ES-I3 (cell line): ENCODE results near the gene ATP1A3.
"Not testable (repeated sequence)": the region's sequence is repeated elsewhere in the genome, so short reads cannot be mapped to it uniquely, and the experiment has no call there.

ENCODE experiments used
- H3K36me3 ChIP-seq: 2 replicates; pipeline ENCODE4 v1.6.1; 2013; ENCODE audit warnings: mild to moderate bottlenecking, low read length, control low read depth, moderate library complexity; ENCODE audit not compliant: insufficient read depth
- H3K4me1 ChIP-seq: 2 replicates; pipeline ENCODE4 v1.6.1; 2013; ENCODE audit warnings: mild to moderate bottlenecking, control low read depth, low read length; ENCODE audit not compliant: insufficient read depth
- H3K9ac ChIP-seq: 2 replicates; pipeline ENCODE4 v1.6.1; 2013; ENCODE audit warnings: low read depth, mild to moderate bottlenecking, low read length, moderate library complexity
- H3K9me3 ChIP-seq: 2 replicates; pipeline ENCODE4 v1.6.1; 2013; ENCODE audit warnings: mild to moderate bottlenecking, low read length, moderate library complexity; ENCODE audit not compliant: control insufficient read depth, insufficient read depth

Gene ATP1A3

DNA sequence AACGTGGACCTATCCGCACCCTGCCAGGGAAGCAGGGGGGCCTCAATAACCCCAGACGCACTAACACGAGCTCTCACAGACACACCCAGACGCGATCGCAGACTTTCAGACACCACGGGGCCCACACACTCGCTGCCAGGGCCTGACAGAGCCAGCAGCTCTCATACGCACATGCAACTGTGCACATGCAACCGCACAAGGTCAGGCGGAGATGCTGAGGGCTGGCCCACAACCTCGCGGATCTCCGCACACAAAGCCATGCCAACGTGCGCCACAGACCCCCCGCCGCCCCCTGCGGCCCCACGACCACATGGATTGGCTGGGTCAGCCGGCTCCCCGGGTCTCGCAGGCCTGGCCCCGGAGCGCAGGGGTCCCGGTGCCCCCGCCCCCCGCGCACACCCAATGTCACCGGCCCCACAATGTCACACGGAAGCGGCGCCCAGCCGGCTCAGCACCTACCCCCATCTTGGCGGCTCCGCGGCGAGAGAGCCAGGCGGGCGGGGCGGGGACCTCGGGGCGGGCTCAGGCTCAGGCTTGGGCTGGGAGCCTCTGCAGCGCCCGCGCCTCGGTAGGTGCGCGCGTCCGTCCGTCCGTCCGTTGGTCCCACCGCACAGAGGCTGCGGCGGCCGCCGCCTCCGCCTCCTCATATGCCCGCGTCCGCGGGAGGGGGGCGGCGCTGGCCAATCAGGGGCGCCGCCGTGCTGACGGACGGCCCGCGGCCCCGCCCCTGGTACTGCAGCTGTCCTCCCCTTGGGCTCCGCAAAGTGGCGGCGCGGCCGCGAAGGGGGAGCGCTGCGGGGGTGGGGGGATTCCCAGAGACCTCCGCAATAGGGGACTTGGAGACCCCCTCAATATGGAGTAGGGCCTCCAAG lies at the start of gene ATP1A3:
Gene ATP1A3, minus strand, starts transcription at position 619 of the 872 bp plus-strand sequence. Its CDS starts 154 bp downstream, at position 465.
- H3K9ac ChIP-seq, result peak within 1 kb of the TSS; percentile 68
- no peaks in the 10 kb centered on the region for H3K36me3 ChIP-seq
- peaks cover 3% of the 10 kb centered on the region; the same call in 1 of the 2 replicates for H3K4me1 ChIP-seq
- no peaks in the 10 kb centered on the region for H3K9me3 ChIP-seq

DNA sequence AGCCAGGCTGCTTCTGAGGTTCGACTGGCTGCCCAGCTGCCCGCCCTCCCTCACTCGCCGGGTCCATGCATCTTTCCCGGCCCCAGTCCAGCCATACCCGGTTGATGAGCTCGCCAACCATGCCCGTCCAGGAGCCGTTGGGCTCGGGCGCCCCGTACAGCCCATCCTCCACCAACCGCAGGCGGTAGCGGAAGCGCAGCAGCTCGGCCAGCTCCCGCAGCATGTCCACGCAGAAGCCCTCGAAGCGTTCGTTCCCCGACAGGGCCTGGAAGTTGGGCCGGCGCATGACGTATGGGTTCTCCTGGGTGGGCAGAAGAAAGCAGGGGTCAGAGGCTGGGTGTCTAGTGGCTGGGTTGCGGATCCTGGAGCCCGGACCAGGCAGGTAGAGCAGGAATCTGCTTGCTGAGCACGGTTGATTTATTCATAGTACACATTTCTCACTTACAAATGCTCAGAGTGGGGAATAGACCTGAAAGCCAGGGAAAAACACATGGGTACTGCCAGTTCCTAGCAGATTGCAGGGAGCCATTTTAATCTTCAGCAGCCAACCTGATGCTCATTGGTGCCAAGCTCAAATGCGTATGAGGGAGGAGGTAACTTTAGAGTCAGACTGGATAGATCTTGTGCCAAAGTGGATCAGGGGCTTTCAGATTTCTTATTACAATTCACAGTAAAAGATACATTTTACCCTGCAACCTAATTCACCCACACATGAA lies 48.6 kb upstream of the ATP1A3 start:
- peaks cover 4% of the 10 kb centered on the region for H3K36me3 ChIP-seq
- H3K9me3 ChIP-seq, result no peaks in the 10 kb centered on the region
- H3K9ac ChIP-seq, result no peak overlapping the region
- no peaks in the 10 kb centered on the region for H3K4me1 ChIP-seq

DNA sequence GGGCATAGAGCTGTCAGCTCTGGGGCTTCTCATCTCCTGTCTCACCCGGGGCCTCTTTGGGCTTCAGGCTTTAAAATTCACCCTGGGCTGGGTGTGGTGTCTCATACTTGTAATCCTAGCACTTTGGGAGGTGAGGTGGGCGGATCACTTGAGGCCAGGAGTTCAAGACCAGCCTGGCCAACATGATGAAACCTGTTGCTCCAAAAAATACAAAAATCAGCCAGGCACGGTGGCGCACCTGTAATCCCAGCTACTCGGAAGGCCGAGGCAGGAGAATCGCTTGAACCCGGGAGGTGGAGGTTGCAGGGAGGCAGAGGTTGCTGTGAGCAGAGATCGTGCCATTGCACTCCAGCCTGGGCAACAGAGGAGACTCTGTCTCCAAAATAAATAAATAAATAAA lies 46.5 kb upstream of the ATP1A3 start:
- H3K9ac ChIP-seq, H3K9me3 ChIP-seq, H3K36me3 ChIP-seq, H3K4me1 ChIP-seq: not testable (repeated sequence)

DNA sequence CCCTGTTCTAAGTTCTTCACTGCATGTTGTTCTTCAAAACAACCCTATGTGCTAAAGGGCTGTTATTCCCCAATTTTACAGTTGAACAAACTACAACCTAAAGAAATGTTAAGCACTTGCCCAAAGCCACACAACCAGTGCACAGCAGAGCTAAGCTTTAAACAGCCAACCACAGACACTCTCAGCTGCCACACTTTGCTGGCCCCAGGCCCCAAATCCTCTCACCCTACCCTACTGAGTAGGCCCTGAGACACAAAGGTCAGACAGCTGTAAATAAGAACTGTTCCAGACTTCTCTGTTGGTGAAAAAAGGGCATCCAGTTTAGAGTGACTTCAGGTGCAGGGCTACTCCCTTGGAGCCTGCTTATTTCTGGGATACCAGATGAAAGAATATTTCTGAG lies 46.0 kb upstream of the ATP1A3 start:
- Histone ChIP-seq H3K9me3 (no peaks in the 10 kb centered on the region), H3K36me3 (peaks cover 4% of the 10 kb centered on the region; the same call in 1 of the 2 replicates), H3K9ac (no peak overlapping the region), H3K4me1 (no peaks in the 10 kb centered on the region)

DNA sequence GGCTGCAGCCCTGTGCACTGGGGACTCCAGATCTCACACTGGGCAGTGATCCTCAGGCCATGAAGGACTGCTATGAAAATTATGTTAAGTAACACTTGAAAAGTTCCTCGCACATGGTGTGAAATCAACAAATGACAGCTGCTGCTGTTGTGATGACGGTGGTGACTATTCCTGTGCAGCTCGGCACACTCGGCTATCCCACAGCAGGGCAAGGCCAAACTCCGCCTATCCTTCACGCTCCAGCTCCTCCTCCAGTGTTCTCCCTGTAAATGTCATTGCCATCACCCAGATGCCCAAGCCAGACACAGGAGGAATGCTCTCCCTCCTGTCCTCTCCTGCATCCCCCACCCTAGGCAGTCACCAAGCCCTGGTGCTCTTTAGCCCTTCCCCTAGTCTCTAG lies 44.6 kb upstream of the ATP1A3 start:
- Histone ChIP-seq H3K9me3 (no peaks in the 10 kb centered on the region), H3K36me3 (peaks cover 4% of the 10 kb centered on the region; the same call in 1 of the 2 replicates), H3K9ac (no peak overlapping the region), H3K4me1 (no peaks in the 10 kb centered on the region)

DNA sequence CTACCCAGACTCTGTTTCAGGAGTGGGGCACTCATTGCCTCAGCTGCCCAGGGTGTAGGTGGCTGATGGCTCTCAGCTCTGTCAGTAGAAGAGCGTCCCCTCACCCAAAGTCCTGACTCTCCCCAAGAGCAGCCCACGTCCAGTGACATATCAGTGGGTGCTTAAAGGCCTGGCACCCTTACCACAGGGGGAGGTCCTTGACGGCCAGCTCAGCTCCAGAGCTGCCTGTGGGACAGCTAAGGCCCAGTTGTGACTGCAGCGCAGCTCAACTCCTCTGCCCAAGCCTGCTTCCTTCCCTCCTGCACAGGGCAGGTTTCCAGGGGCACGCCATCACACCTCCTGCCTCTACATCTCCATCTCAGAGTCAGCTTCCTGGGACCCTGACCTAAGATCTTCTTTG lies 43.6 kb upstream of the ATP1A3 start:
- H3K4me1 ChIP-seq, result 0 out of 2 replicates have a peak, but pooled peaks cover 2% of the 10 kb centered on the region
- H3K9me3 ChIP-seq, result no peaks in the 10 kb centered on the region
- H3K36me3 ChIP-seq, result peaks cover 4% of the 10 kb centered on the region; the same call in 1 of the 2 replicates
- no peak overlapping the region for H3K9ac ChIP-seq

DNA sequence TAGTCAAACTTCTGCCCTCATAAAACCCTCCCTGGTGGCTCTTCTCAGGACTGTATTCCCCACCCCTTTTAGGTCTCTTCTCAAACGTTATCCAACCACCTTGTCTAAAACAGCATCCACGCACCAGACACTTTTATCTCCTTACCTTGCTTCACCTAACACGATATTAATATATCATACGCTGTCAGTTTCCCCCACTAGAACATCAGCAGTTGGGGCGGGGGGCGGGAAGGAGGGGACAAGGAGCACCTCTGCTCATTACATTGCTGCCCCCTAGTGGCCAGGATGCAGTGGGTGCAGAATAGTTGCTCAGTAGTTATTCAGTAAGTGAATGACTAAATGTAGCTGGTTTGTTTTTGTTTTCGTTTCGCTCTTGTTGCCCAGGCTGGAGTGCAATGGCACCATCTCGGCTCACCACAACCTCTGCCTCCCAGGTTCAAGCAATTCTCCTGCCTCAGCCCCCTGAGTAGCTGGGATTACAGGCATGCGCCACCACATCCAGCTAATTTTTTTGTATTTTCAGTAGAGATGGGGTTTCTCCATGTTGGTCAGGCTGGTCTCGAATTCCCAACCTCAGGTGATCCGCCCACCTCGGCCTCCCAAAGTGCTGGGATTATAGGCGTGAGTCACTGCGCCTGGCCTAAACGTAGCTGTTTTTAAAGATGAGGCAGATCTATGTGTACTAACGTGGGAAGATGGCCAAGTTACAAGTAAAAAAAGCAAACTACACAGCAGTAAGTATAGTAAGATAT lies 40.8 kb upstream of the ATP1A3 start:
- not testable (repeated sequence) for H3K9ac ChIP-seq, H3K4me1 ChIP-seq, H3K9me3 ChIP-seq, H3K36me3 ChIP-seq

DNA sequence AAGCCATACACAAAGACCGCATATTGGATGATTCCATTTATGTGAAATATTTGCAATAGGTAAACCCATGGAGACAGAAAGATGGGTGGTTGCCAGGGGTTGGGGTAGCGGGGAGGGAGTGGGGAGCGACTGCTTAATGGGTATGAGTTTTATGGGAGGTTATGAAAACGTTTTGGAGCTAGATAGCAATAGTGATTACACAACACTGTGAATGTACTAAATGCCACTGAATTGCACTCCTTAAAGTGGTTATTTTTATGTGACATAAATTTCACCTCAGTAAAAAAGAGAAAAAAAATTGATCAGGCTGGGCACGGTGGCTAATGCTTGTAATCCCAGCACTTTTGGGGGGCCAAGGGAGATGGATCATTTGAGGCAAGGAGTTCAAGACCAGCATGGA lies 39.4 kb upstream of the ATP1A3 start:
- H3K9me3 ChIP-seq, result no peaks in the 10 kb centered on the region
- no peak overlapping the region for H3K9ac ChIP-seq
- peaks cover 4% of the 10 kb centered on the region; the same call in 1 of the 2 replicates for H3K4me1 ChIP-seq
- peaks cover 4% of the 10 kb centered on the region; the same call in 1 of the 2 replicates for H3K36me3 ChIP-seq

DNA sequence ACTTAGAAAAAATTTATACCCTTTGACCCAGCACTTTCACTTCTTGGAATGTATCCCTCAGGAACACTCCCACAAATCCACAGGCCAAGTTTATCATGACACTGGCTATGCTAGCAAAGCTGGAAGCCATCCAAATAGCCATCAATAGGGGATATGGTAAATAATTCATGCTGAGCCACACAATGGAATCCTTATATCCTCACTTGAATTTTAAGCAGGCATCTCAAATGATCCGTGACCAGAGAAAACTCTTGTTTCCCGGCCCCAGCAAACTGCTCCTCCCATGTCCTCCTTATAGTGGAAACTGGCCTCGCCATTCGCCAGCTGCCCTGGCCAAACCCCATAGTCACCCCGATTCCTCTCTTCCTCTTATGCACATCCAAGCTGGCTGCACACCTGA lies 38.4 kb upstream of the ATP1A3 start:
- Histone ChIP-seq H3K4me1 (peaks cover 4% of the 10 kb centered on the region; the same call in 1 of the 2 replicates), H3K9me3 (no peaks in the 10 kb centered on the region), H3K9ac (no peak overlapping the region; the same call in 1 of the 2 replicates), H3K36me3 (no peaks in the 10 kb centered on the region; the same call in 1 of the 2 replicates)

DNA sequence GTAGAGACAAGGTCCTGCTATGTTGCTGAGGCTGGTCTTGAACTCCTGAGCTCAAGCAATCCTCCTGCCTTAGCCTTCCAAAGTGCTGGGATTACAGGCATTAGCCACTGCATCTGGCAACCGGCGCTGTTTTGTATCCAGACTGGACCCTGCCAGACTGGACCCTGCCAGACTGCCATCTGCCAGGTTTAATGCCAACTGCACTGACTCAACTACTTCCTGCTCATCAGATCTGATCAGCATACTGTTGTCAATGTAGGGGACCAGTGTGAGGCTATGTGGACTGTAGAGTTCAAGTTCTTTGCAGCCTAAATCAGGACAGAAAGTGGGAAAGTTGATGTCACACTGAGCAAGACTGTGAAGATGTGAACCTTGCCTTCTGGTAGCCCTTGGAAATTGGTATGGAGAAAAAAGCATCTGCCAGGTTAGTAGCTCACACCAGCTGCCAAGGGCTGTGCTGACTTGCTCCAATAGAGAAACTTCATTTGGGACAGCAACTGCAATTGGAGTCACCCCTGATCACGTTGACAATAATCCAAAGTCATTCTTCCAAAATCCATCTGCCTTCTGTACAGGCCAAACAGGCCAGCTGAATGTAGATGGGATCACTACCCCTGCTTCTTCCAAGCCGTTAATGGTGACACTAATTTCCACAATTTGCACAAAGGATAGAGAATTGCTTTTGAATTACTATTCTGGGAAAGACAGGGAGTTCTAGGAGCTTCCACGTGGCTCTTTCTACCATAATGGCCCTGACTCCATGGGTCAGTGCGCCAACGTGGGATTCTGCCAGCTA lies 36.8 kb upstream of the ATP1A3 start:
- Histone ChIP-seq H3K9ac (no peak overlapping the region), H3K9me3 (no peaks in the 10 kb centered on the region), H3K4me1 (peaks cover 4% of the 10 kb centered on the region; the same call in 1 of the 2 replicates), H3K36me3 (no peaks in the 10 kb centered on the region; the same call in 1 of the 2 replicates)

DNA sequence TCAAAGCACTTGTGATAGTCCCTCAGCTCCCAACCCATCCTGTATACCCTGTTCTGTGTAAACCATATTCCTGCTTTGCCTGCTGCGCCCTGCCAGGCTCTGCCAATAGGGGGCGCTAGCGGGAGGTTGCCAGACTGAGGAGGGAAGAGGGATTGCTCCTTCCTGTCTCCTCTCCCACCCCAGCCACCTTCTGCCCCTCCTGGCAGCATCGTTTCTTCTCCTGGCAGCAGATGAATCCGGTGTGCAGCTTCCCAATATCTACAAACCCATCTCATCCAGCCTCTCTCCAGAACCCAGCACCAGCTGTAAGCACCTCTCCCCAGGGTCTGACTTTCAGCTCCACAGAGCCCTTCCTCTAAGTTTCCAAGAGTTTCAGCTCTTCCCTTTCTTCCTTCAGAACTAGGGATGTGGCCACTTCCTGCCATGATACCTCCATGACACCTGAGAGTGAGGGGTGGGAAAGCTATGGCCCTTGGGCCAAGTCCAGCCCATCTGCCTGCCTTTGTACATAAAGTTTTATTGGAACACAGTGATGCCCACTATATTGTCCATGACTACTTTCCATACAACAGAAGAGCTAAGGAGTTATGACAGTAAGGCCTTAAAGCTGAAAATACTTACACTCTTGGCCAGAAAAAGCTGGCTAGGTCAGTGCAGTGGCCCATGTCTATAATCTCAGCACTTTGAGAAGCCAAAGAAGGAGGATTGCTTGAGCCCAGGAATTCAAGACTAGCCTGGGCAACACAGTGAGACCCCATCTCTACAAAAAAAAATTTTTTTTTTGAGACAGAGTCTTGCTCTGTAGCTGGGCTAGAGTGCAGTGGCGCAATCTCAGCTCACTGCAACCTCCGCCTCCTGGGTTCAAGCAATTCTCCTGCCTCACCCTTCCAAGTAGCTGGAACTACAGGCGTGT lies 34.5 kb upstream of the ATP1A3 start:
- peak overlapping the region; percentile 55 for H3K9ac ChIP-seq
- no peaks in the 10 kb centered on the region for H3K9me3 ChIP-seq
- no peaks in the 10 kb centered on the region; the same call in 1 of the 2 replicates for H3K36me3 ChIP-seq
- H3K4me1 ChIP-seq, result peaks cover 4% of the 10 kb centered on the region; the same call in 1 of the 2 replicates

DNA sequence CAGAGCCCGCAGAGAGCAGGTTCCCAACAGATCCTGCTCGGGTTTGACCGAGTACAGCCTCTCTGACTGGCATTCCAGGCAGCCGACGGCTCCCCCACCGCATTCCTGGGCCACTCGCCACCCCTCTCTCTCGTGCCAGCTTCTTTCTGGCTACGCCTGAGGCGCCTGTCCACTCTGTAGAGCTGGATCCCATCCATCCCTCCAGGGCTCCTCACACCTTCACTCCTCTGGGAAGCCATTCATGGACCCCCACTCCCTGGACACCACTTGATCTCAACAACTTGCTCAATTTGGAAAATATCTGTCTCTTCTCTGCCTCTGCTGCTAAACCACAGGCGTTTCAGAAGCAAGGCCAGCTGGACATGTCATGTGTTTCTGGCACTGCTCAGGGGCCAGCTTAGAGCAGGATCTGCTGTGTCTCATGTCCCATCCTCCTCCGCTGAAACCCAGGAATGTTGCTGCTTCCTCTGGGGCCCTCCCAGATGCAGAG lies 30.6 kb upstream of the ATP1A3 start:
- no peaks in the 10 kb centered on the region for H3K4me1 ChIP-seq
- H3K9me3 ChIP-seq, result no peaks in the 10 kb centered on the region
- no peak overlapping the region for H3K9ac ChIP-seq
- no peaks in the 10 kb centered on the region; the same call in 1 of the 2 replicates for H3K36me3 ChIP-seq

DNA sequence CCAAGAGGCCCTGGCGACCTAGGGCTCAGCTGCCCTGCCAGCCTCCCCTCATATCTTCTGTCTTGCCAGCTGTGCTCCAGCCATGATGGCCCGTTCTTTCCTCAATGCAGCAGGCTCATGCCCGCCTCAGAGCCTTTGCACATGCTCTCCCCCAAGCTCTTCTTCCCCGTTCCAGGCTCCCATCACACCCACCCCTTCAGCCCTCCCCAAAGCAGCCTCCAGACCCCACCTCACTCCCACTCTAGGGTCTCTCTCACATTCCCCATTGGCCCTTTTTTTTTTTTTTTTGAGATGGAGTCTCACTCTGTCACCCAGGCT lies 29.9 kb upstream of the ATP1A3 start:
- H3K36me3 ChIP-seq, result no peaks in the 10 kb centered on the region; the same call in 1 of the 2 replicates
- H3K4me1 ChIP-seq, result no peaks in the 10 kb centered on the region
- no peaks in the 10 kb centered on the region for H3K9me3 ChIP-seq
- H3K9ac ChIP-seq, result no peak overlapping the region
